NCI-H2171 (cell line): ENCODE measurements around the gene PPP1R3E.

ENCODE experiments used
- DNase-seq: peaks from one replicate; lab custom pipeline; 2025; lab: John Stamatoyannopoulos, UW

The PPP1R3E gene

GRCh38 chr14:23322568-23323517 lies 20.2 kb upstream of the PPP1R3E start:
- DNase-seq: no peak

- no peak for DNase-seq
These were observed 19.2 kb upstream of the PPP1R3E start for GRCh38 chr14:23321572-23322547.

- peak; percentile 100 for DNase-seq
These were observed 18.2 kb upstream of the PPP1R3E start, which contains the start of gene PABPN1 for GRCh38 chr14:23320584-23321571. PABPN1 (plus strand) TSS chr14:23321457; CDS start chr14:23321470, 13 bp downstream.

GRCh38 chr14:23319746-23320583 lies 17.3 kb upstream of the PPP1R3E start:
- DNase-seq: no peak

GRCh38 chr14:23316300-23316699 lies 13.6 kb upstream of the PPP1R3E start:
- no peak for DNase-seq

GRCh38 chr14:23310546-23310945 lies 7.9 kb upstream of the PPP1R3E start:
- DNase-seq: no peak

GRCh38 chr14:23308721-23309445 lies 6.2 kb upstream of the PPP1R3E start:
- no peak for DNase-seq

GRCh38 chr14:23307687-23308644 lies 5.3 kb upstream of the PPP1R3E start:
- DNase-seq: no peak

- no peak for DNase-seq
These were observed 4.5 kb upstream of the PPP1R3E start for GRCh38 chr14:23307146-23307530.

GRCh38 chr14:23306412-23307145 lies 3.9 kb upstream of the PPP1R3E start, which contains the start of gene BCL2L2:
BCL2L2 (plus strand) TSS chr14:23306833; CDS start chr14:23307768, 935 bp downstream.
- peak; percentile 88 for DNase-seq

- peak; percentile 83 for DNase-seq
These were observed 730 bp downstream of the PPP1R3E start for GRCh38 chr14:23301969-23302289.

- DNase-seq: peak; percentile 99
These were observed 1.2 kb downstream of the PPP1R3E start for GRCh38 chr14:23301288-23301968.

GRCh38 chr14:23300687-23301223 lies 1.9 kb downstream of the PPP1R3E start:
- DNase-seq: no peak

GRCh38 chr14:23299986-23300686 lies 2.5 kb downstream of the PPP1R3E start:
- DNase-seq: no peak

- no peak for DNase-seq
These were observed 3.3 kb downstream of the PPP1R3E start for GRCh38 chr14:23299211-23299957.
